GM12873 (cell line): Measurements from ENCODE around the gene UQCR10.

Source experiments
- TF ChIP-seq, protein P1 (sequence below): IDR thresholded peaks from 2 replicates; pipeline ENCODE4 v1.5.1; 2012; ENCODE audit warnings: low read depth, mild to moderate bottlenecking, moderate library complexity, low read length, control low read depth; ENCODE audit not compliant: insufficient read depth; ENCODE audit errors: missing control alignments

The UQCR10 gene

DNA sequence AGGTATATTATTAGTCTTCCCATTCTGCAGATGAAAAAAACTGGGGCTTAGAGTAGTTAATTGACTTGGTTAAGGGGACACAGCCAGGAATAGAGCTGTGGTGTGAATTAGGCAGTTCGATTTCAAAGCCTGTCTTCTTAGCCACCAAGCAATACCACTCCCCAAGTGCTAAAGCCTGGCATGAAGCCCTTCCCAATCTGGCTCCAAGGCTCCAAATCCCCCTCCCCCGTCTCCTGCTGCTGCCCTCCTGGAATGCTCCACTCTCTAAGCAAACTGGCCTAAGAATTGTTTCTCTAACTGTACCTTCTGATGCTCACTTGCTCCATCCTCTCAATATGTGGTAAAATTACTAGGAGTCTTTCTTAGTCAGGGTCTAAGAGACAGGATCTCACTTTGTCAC is 52.3 kb downstream of the UQCR10 start:
- TF ChIP-seq, protein P1, sequence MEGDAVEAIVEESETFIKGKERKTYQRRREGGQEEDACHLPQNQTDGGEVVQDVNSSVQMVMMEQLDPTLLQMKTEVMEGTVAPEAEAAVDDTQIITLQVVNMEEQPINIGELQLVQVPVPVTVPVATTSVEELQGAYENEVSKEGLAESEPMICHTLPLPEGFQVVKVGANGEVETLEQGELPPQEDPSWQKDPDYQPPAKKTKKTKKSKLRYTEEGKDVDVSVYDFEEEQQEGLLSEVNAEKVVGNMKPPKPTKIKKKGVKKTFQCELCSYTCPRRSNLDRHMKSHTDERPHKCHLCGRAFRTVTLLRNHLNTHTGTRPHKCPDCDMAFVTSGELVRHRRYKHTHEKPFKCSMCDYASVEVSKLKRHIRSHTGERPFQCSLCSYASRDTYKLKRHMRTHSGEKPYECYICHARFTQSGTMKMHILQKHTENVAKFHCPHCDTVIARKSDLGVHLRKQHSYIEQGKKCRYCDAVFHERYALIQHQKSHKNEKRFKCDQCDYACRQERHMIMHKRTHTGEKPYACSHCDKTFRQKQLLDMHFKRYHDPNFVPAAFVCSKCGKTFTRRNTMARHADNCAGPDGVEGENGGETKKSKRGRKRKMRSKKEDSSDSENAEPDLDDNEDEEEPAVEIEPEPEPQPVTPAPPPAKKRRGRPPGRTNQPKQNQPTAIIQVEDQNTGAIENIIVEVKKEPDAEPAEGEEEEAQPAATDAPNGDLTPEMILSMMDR = no peak
